ENCODE data around the gene PPIL6. TPM values are rescaled to one million over a fixed set of nuclear protein-coding genes. Genes with fewer than 3 reads are reported as not detected.

PPIL6 gene
- total RNA-seq, 2 donors from 2014 or later, result 6.9 to 9.1 TPM

DNA sequence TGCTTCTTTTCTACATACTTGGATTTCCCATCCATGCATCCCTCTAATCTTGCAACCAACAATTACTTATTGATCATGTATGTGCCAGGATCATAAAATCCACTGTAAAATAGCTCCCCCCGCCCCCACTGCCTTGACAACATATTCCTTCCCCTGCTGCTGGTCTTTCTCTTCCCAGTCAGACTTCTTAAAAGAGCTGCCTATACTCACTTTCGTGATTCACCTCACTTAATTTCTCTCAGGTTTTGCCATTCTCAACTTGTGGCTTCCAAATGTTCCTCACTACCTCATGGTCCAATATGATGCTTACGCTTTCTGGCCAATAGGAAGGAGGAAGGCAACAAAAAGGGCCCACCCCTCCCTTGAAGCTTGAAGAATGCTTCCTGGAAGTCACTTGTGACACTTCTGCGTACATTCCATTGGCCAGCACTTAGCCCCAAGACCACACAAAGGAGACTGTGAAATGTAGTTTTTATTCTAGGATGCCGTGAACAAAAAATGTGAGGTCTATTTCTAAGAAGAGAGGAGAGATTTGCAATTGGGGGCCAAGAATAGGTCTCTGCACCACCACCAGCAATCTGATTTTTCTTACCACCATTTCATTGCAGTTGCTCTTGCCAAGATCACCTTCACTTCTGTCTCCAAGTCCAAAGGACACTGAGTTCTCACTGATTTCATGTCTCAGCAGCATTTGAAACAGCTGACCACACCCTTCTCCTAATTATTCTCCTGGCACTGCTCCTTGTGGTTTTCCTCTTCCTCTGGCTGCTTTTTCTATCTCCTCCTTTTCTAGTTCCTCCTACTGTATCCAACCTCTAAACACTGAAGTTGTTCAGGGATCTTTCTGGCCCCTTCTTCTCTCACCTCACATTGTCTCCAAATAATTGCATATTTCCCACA is 88.9 kb downstream of the PPIL6 start:
- Histone ChIP-seq H3K9me3 (peaks cover 0 to 7% of the 10 kb centered on the region in 2 donors), H3K27me3 (no peaks in the 10 kb centered on the region), H3K4me3 (no peak overlapping the region), H3K27ac (no peak overlapping the region), H3K4me1 (peaks cover 4 to 31% of the 10 kb centered on the region in 2 donors), H3K36me3 (peaks cover 9% of the 10 kb centered on the region)
- no peak for DNase-seq (ENCODE audit: low spot score)
- TF ChIP-seq, protein P1, sequence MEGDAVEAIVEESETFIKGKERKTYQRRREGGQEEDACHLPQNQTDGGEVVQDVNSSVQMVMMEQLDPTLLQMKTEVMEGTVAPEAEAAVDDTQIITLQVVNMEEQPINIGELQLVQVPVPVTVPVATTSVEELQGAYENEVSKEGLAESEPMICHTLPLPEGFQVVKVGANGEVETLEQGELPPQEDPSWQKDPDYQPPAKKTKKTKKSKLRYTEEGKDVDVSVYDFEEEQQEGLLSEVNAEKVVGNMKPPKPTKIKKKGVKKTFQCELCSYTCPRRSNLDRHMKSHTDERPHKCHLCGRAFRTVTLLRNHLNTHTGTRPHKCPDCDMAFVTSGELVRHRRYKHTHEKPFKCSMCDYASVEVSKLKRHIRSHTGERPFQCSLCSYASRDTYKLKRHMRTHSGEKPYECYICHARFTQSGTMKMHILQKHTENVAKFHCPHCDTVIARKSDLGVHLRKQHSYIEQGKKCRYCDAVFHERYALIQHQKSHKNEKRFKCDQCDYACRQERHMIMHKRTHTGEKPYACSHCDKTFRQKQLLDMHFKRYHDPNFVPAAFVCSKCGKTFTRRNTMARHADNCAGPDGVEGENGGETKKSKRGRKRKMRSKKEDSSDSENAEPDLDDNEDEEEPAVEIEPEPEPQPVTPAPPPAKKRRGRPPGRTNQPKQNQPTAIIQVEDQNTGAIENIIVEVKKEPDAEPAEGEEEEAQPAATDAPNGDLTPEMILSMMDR (IDR thresholded peaks at IDR 0.05), result no peak

DNA sequence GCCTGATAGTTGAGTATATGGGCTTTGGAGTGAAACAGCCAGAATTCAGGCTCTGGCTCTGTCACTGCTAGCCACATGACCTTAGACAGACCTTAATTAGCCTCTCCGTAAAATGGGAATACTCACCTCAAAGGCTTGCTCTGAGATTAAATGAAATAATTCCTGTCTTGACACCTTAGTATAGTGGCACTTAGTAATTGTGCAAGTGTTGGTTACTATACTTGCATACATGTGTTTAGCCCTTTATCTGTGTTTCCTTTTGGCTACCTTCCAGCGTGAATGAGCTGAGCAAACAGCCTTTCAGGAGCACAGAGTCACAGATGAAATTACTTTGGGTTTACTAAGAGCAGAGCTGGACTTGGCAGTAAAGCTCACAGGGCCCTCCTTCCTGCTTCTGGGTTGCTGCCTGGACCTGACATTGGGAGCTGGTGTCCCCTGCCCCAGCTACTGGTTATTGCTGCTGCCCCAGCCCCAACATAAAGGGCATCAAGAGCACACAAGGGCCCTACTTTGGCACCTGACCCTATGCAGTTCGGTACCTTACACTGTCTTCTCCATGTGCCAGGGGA is 90.9 kb downstream of the PPIL6 start:
- H3K4me1 ChIP-seq, result peaks cover 4 to 31% of the 10 kb centered on the region in 2 donors
- DNase-seq (ENCODE audit: low spot score), result no peak
- H3K27me3 ChIP-seq, result no peaks in the 10 kb centered on the region
- TF ChIP-seq, protein P1 (IDR thresholded peaks at IDR 0.05), result no peak
- H3K27ac ChIP-seq, result peak overlapping the region; percentile 33 to 56
- H3K36me3 ChIP-seq, result no peaks in the 10 kb centered on the region
- no peaks in the 10 kb centered on the region for H3K9me3 ChIP-seq
- no peak overlapping the region for H3K4me3 ChIP-seq

DNA sequence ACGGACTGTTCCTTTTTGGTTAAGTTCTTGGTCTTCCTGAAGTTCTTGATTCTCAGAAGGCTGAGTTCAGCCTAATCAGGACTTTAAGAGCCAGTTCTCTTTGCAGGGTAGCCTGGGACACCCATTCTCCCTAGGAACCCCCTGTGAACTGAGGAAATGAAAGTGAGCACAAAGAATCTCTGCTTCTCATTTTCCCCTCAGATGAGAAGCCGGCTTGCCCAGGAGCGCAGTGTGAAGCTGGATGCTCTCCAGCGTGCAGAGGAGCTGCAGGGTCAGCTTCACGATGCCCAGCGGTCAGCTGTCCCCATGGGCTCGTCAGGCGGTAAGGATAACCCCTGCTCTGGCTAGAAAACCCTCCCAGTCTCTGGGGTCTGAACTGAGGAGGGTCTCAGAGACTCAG is 92.2 kb downstream of the PPIL6 start:
- TF ChIP-seq, protein P1 (IDR thresholded peaks at IDR 0.05), result no peak
- DNase-seq (ENCODE audit: low spot score), result no peak
- H3K4me3 ChIP-seq, result no peak overlapping the region
- no peak overlapping the region for H3K27ac ChIP-seq
- H3K4me1 ChIP-seq, result peaks cover 4 to 31% of the 10 kb centered on the region in 2 donors
- H3K9me3 ChIP-seq, result no peaks in the 10 kb centered on the region
- H3K36me3 ChIP-seq, result no peaks in the 10 kb centered on the region
- no peaks in the 10 kb centered on the region for H3K27me3 ChIP-seq

DNA sequence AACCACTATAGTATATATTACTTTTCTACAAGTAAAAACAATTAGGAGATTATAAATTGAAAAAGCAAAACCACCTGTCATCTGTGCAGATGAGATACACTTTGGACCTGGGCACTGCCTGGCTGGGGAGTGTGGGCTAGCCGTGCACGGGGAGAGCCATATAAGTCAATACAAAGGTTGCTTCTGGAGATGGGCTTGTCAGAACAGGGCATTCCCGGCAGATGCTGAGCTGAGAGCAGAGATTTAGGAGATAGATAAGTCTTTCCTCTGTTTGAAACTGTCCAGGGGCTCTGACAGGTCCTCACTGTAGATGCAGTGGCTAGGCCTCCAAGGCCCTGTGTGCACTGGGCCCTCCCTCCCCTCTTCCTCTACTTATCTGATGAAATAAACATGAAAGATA is 92.6 kb downstream of the PPIL6 start:
- Histone ChIP-seq H3K4me1 (peaks cover 4 to 31% of the 10 kb centered on the region in 2 donors), H3K27me3 (no peaks in the 10 kb centered on the region), H3K4me3 (no peak overlapping the region), H3K27ac (no peak overlapping the region), H3K9me3 (no peaks in the 10 kb centered on the region), H3K36me3 (no peaks in the 10 kb centered on the region)
- DNase-seq (ENCODE audit: low spot score), result no peak
- TF ChIP-seq, protein P1 (IDR thresholded peaks at IDR 0.05), result no peak

DNA sequence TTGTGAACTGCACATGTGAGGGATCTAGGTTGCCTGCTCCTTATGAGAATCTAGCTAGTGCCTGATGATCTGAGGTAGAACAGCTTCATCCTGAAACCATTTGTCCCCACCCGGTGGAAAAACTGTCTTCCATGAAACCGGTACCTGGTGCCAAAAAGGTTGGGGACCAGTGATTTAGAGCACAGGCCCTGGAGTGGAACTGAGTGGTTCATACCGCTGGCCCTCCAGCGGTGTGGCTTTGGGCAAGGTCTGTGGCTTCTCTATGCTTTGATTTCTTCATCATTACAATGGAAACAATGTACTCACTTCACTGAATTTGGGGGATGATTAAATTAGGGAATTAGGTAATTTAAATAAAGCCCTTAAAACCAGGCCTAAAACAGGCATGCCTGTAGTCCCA is 94.4 kb downstream of the PPIL6 start:
- H3K27ac ChIP-seq, result no peak overlapping the region
- no peak for DNase-seq (ENCODE audit: low spot score)
- TF ChIP-seq, protein P1 (IDR thresholded peaks at IDR 0.05), result no peak

More for the DNA sequence above, 94.4 kb downstream of the PPIL6 start:
- H3K9me3 ChIP-seq, result no peaks in the 10 kb centered on the region
- H3K27me3 ChIP-seq, result no peaks in the 10 kb centered on the region
- H3K4me1 ChIP-seq, result peaks cover 0 to 19% of the 10 kb centered on the region in 2 donors
- H3K36me3 ChIP-seq, result no peaks in the 10 kb centered on the region
- H3K4me3 ChIP-seq, result no peak overlapping the region
